H9 (cell line): Measurements from ENCODE around the gene FSTL4. TPM values are rescaled to one million over a fixed set of nuclear protein-coding genes. Genes with fewer than 3 reads are reported as not detected.
A peak's percentile ranks its signal among the peaks of the same experiment; 100 is the strongest.

Experiments used
- DNase-seq: peaks from one replicate; pipeline ENCODE4 v3.0.0-alpha.2; 2017
- H2AFZ ChIP-seq: one replicate; pipeline ENCODE4 v1.6.1; 2013; ENCODE audit warnings: mild to moderate bottlenecking, low read length, control low read depth, moderate library complexity
- H2AK5ac ChIP-seq: 2 replicates; pipeline ENCODE4 v1.6.1; 2013; ENCODE audit warnings: low read length, control low read depth, mixed read lengths; ENCODE audit not compliant: insufficient read length
- H2BK120ac ChIP-seq: one replicate; pipeline ENCODE4 v1.6.1; 2013; ENCODE audit warnings: low read depth, mild to moderate bottlenecking, low read length, control low read depth, inconsistent platforms; ENCODE audit not compliant: poor library complexity, severe bottlenecking
- H2BK12ac ChIP-seq: 2 replicates; pipeline ENCODE4 v1.6.1; 2013; ENCODE audit warnings: low read length, control low read depth, mixed read lengths, low read depth; ENCODE audit not compliant: insufficient read length
- H2BK15ac ChIP-seq: 2 replicates; pipeline ENCODE4 v1.6.1; 2013; ENCODE audit warnings: low read depth, low read length, control low read depth
- H2BK20ac ChIP-seq: one replicate; pipeline ENCODE4 v1.6.1; 2013; ENCODE audit warnings: low read depth, mild to moderate bottlenecking, low read length, control low read depth, inconsistent platforms; ENCODE audit not compliant: poor library complexity, severe bottlenecking
- H2BK5ac ChIP-seq: 2 replicates; pipeline ENCODE4 v1.6.1; 2013; ENCODE audit warnings: low read length, control low read depth, mixed read lengths; ENCODE audit not compliant: insufficient read length
- H3K14ac ChIP-seq: 2 replicates; pipeline ENCODE4 v1.6.1; 2013; ENCODE audit warnings: low read length, control low read depth; ENCODE audit not compliant: insufficient read depth
- H3K18ac ChIP-seq: 2 replicates; pipeline ENCODE4 v1.6.1; 2013; ENCODE audit warnings: low read depth, mild to moderate bottlenecking, mixed read lengths, low read length, control low read depth; ENCODE audit not compliant: insufficient read length
- H3K23ac ChIP-seq: 2 replicates; pipeline ENCODE4 v1.6.1; 2013; ENCODE audit warnings: low read length, control low read depth, mixed read lengths, low read depth; ENCODE audit not compliant: insufficient read length
- H3K23me2 ChIP-seq: 2 replicates; pipeline ENCODE4 v1.6.1; 2013; ENCODE audit warnings: low read depth, mild to moderate bottlenecking, mixed read lengths, low read length, control low read depth; ENCODE audit not compliant: insufficient read length, poor library complexity, severe bottlenecking
- H3K27ac ChIP-seq: 2 replicates; pipeline ENCODE4 v1.5.1; 2013; ENCODE audit warnings: low read length, control low read depth, mixed read lengths, low read depth; ENCODE audit not compliant: insufficient read length
- H3K27me3 ChIP-seq: 2 replicates; pipeline ENCODE4 v1.6.1; 2013; ENCODE audit warnings: low read length, control low read depth, inconsistent platforms; ENCODE audit not compliant: insufficient read depth
- H3K4ac ChIP-seq: 2 replicates; pipeline ENCODE4 v1.6.1; 2013; ENCODE audit warnings: low read depth, mild to moderate bottlenecking, control low read depth, inconsistent platforms, low read length, moderate library complexity
- H3K4me1 ChIP-seq: 2 replicates; pipeline ENCODE4 v1.6.1; 2013; ENCODE audit warnings: low read length, control low read depth, inconsistent platforms; ENCODE audit not compliant: insufficient read depth
- H3K4me2 ChIP-seq: 2 replicates; pipeline ENCODE4 v1.6.1; 2013; ENCODE audit warnings: low read length, control low read depth, mixed read lengths; ENCODE audit not compliant: insufficient read length, insufficient read depth
- H3K56ac ChIP-seq: 2 replicates; pipeline ENCODE4 v1.6.1; 2013; ENCODE audit warnings: low read depth, mild to moderate bottlenecking, mixed read lengths, low read length, control low read depth; ENCODE audit not compliant: insufficient read length
- H3K79me1 ChIP-seq: 2 replicates; pipeline ENCODE4 v1.6.1; 2013; ENCODE audit warnings: low read depth, mild to moderate bottlenecking, moderate library complexity, low read length, control low read depth, inconsistent platforms; ENCODE audit not compliant: insufficient read depth, poor library complexity, severe bottlenecking
- H3K79me2 ChIP-seq: 2 replicates; pipeline ENCODE4 v1.6.1; 2013; ENCODE audit warnings: low read length, control low read depth, inconsistent platforms; ENCODE audit not compliant: insufficient read depth
- H3K9ac ChIP-seq: 2 replicates; pipeline ENCODE4 v1.6.1; 2013; ENCODE audit warnings: low read length, control low read depth, mixed read lengths; ENCODE audit not compliant: insufficient read length; ENCODE audit errors: extremely low read depth
- H3K9me3 ChIP-seq: one replicate; pipeline ENCODE4 v1.6.1; 2013; ENCODE audit warnings: low read depth, low read length, inconsistent platforms; ENCODE audit not compliant: control insufficient read depth
- H3T11ph ChIP-seq: one replicate; pipeline ENCODE4 v1.6.1; 2013; ENCODE audit warnings: mild to moderate bottlenecking, low read length, control low read depth, inconsistent platforms
- H4K20me1 ChIP-seq: one replicate; pipeline ENCODE4 v1.6.1; 2013; ENCODE audit not compliant: control insufficient read depth, insufficient read length, insufficient read depth
- H4K5ac ChIP-seq: 2 replicates; pipeline ENCODE4 v1.6.1; 2013; ENCODE audit warnings: low read depth, mild to moderate bottlenecking, mixed read lengths, low read length, control low read depth; ENCODE audit not compliant: insufficient read length
- H4K8ac ChIP-seq: replicated peaks from 2 replicates; pipeline ENCODE4 v1.6.1; 2013; ENCODE audit warnings: low read length, control low read depth, mixed read lengths, low read depth; ENCODE audit not compliant: insufficient read length
- H4K91ac ChIP-seq: 2 replicates; pipeline ENCODE4 v1.6.1; 2013; ENCODE audit warnings: low read depth, mild to moderate bottlenecking, moderate library complexity, mixed read lengths, low read length, control low read depth; ENCODE audit not compliant: insufficient read length
- H3K27ac Mint-ChIP-seq, 3 experiments: 2 replicates in 2 of 3; 3 replicates in 1 of 3; pipeline ENCODE4 v1.8.0; 2020 to 2021; ENCODE audit warnings: mixed read lengths in 3 of 3, mild to moderate bottlenecking in 1 of 3, moderate library complexity in 1 of 3
- H3K27me3 Mint-ChIP-seq: 2 replicates; pipeline ENCODE4 v1.8.0; 2021; ENCODE audit warnings: low read depth, mild to moderate bottlenecking, moderate library complexity, mixed read lengths
- H3K36me3 Mint-ChIP-seq, 3 experiments: 2 replicates in 2 of 3; 3 replicates in 1 of 3; pipeline ENCODE4 v1.8.0; 2020 to 2021; ENCODE audit warnings: low read depth in 3 of 3, mixed read lengths in 3 of 3; ENCODE audit not compliant: insufficient read depth in 1 of 3
- H3K4me1 Mint-ChIP-seq, 2 experiments: 2 replicates each; pipeline ENCODE4 v1.8.0; 2020; ENCODE audit warnings: mixed read lengths in 2 of 2
- H3K4me3 Mint-ChIP-seq, 2 experiments: 2 replicates in 1 of 2; 3 replicates in 1 of 2; pipeline ENCODE4 v1.8.0; 2020 to 2021; ENCODE audit warnings: mild to moderate bottlenecking in 2 of 2, mixed read lengths in 2 of 2, moderate library complexity in 1 of 2
- H3K9me3 Mint-ChIP-seq, 2 experiments: 2 replicates in 1 of 2; 3 replicates in 1 of 2; pipeline ENCODE4 v1.8.0; 2020; ENCODE audit warnings: mild to moderate bottlenecking in 2 of 2, mixed read lengths in 2 of 2, moderate library complexity in 1 of 2
- WGBS: extraction: QIAGEN DNeasy Blood & Tissue Kit; methylation state at CpG from one replicate; pipeline ENCODE4 v1.1.7; 2013; ENCODE audit warnings: missing lambda C conversion rate, low lambda C conversion rate, mixed read lengths; ENCODE audit not compliant: insufficient read length; ENCODE audit errors: extremely low coverage; 5-methylcytosine and 5-hydroxymethylcytosine counted together
- total RNA-seq: library from RNA; stranded (reverse); gene quantifications from 2 replicates; pipeline ENCODE4 v1.2.1, GENCODE V29; 2021
- TF ChIP-seq, protein P1 (sequence below): fragments of 200-600 bp; sonication (generic); conservative IDR thresholded peaks from 3 replicates; pipeline ENCODE4 v1.8.0; 2021; ENCODE audit warnings: antibody characterized with exemption, mild to moderate bottlenecking

Gene FSTL4
- total RNA-seq, 1 experiment from 2014 or later, result 5.7 TPM

DNA sequence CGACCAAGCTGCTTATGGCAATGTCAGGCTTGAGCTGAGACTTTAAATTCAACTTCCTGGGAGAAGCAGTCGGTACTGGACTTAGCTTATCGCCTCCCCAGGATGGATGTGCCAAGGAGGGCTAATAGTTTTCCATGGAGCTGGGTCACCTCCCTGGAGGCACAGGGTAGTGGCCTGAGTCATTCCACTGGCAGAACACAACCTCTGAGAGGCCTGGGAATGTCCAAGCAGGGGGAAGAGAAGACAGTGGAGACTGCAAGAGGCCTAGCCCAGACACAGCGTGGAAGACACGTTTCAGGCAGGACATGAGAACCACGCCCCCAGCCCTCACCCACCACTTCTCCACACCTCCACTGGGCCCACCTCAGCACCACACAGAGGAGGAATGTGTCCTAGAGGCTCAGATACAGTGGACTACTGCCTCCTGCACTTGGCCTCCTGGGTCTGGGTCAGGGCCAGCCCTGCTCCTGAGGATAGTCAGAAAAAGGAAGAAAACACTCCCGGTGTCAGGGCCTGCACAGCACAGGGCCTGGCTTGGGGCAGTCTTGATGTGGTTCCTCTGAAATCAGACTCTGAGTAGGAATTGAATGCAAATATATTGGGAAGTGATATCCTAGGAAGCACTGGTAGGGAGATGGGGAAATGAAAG is 171.8 kb downstream of the FSTL4 start:
- no peak overlapping the region for H3K23ac ChIP-seq
- no peak overlapping the region for H3K14ac ChIP-seq
- no peak overlapping the region for H4K8ac ChIP-seq
- H4K5ac ChIP-seq, result no peak overlapping the region
- H3K4me2 ChIP-seq, result no peak overlapping the region
- no peaks in the 10 kb centered on the region for H3K36me3 Mint-ChIP-seq
- no peak overlapping the region for H4K91ac ChIP-seq
- H4K20me1 ChIP-seq, result no peaks in the 10 kb centered on the region
- no peak overlapping the region for H2BK12ac ChIP-seq
- no peaks in the 10 kb centered on the region; the same call in 1 of the 2 replicates for H3K4me1 ChIP-seq
- no peak overlapping the region for H2AFZ ChIP-seq
- no peaks in the 10 kb centered on the region for H3K9me3 ChIP-seq
- no peaks in the 10 kb centered on the region for H3K9me3 Mint-ChIP-seq
- no peak overlapping the region for H3K18ac ChIP-seq
- no CpG with 5 or more reads among the region's 7 CpGs for WGBS
- no peak overlapping the region for H3K4ac ChIP-seq
- DNase-seq, result no peak
- H3K23me2 ChIP-seq, result no peaks in the 10 kb centered on the region
- H3K56ac ChIP-seq, result no peak overlapping the region
- peaks cover 1% of the 10 kb centered on the region for H3K27me3 Mint-ChIP-seq
- no peak overlapping the region for H3T11ph ChIP-seq
- H2BK15ac ChIP-seq, result no peak overlapping the region
- H3K27ac Mint-ChIP-seq, result 0 out of 7 replicates have a peak overlapping the region, but pooled peaks of 1 of the 3 experiments have one; percentile 87
- TF ChIP-seq, protein P1, sequence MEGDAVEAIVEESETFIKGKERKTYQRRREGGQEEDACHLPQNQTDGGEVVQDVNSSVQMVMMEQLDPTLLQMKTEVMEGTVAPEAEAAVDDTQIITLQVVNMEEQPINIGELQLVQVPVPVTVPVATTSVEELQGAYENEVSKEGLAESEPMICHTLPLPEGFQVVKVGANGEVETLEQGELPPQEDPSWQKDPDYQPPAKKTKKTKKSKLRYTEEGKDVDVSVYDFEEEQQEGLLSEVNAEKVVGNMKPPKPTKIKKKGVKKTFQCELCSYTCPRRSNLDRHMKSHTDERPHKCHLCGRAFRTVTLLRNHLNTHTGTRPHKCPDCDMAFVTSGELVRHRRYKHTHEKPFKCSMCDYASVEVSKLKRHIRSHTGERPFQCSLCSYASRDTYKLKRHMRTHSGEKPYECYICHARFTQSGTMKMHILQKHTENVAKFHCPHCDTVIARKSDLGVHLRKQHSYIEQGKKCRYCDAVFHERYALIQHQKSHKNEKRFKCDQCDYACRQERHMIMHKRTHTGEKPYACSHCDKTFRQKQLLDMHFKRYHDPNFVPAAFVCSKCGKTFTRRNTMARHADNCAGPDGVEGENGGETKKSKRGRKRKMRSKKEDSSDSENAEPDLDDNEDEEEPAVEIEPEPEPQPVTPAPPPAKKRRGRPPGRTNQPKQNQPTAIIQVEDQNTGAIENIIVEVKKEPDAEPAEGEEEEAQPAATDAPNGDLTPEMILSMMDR, result no peak
- no peak overlapping the region for H3K4me3 Mint-ChIP-seq
- no peak overlapping the region for H2AK5ac ChIP-seq
- no peak overlapping the region for H2BK5ac ChIP-seq
- H2BK20ac ChIP-seq, result no peak overlapping the region
- no peaks in the 10 kb centered on the region for H3K27me3 ChIP-seq
- H3K79me1 ChIP-seq, result no peaks in the 10 kb centered on the region
- peaks cover 5 to 7% of the 10 kb centered on the region in 2 experiments for H3K4me1 Mint-ChIP-seq
- no peak overlapping the region for H3K27ac ChIP-seq
- H2BK120ac ChIP-seq, result no peak overlapping the region
- H3K9ac ChIP-seq, result no peak overlapping the region
- no peaks in the 10 kb centered on the region for H3K79me2 ChIP-seq
